GM18861 (cell line): ENCODE results near the gene DGKG.

Experiments
- ATAC-seq: cut with Tn5 transposase; IDR thresholded peaks from one replicate; pipeline ENCODE4 v1.9.1; 2021; ENCODE audit not compliant: unreplicated experiment

The DGKG gene

DNA sequence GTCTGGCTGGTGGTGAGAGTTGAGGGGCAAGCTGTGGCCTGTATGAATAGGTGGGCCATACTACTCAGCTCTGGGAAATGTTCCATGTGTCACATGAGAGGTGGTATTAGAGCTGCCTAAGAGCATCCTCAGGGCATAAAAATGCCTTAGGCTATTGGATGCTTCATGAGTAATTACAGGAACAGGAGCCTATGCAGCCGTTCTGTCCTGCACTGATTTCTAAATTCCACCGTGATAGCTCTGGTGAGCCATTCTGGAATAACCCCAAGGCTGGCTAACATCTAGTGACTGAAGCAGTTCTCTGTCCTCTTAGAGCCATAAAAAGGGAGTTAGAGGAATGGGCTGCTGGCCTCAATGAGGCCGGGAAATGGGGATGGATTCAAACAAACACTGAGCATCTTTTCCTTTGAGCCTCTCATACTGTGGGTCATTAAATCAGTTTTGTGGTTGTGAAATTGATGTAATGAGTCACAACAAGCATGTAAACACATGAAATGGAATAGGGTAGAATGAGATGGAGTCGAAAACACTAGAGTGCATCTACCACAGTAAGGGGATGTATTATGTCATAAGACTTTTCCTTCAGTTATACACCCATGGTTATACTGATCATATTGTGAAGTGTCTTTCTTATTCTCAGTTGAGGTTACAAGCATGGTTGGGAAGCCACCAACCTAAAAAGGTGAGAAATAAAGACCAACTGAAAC, 41.0 kb downstream of the DGKG start:
- ATAC-seq = no peak

- no peak for ATAC-seq
Measured at GRCh38 chr3:186319945-186320344, 42.1 kb downstream of the DGKG start.

- no peak for ATAC-seq
Measured at GRCh38 chr3:186318135-186318534, 43.9 kb downstream of the DGKG start.

DNA sequence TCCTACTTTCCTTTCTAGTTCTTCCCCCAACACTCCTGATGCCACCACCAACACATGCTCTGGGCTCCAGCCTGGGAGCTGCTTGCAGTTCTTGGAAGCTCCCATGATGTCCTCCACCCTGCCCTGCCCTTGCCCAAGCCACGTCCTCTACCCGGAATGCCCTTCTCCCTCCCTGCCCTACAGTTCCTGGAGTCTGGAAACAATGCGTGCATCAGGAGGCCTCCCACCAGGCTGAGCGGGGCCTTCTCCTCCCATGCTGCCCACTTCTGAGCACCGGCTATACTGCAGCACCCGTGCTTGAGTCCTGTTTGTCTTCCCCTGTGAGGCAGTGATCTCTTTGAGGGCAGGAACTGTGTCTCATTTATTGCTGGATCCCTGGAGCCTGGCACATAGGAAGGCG, 44.6 kb downstream of the DGKG start:
- ATAC-seq = no peak

GRCh38 chr3:186316666-186317260, 45.3 kb downstream of the DGKG start:
- ATAC-seq = no peak

DNA sequence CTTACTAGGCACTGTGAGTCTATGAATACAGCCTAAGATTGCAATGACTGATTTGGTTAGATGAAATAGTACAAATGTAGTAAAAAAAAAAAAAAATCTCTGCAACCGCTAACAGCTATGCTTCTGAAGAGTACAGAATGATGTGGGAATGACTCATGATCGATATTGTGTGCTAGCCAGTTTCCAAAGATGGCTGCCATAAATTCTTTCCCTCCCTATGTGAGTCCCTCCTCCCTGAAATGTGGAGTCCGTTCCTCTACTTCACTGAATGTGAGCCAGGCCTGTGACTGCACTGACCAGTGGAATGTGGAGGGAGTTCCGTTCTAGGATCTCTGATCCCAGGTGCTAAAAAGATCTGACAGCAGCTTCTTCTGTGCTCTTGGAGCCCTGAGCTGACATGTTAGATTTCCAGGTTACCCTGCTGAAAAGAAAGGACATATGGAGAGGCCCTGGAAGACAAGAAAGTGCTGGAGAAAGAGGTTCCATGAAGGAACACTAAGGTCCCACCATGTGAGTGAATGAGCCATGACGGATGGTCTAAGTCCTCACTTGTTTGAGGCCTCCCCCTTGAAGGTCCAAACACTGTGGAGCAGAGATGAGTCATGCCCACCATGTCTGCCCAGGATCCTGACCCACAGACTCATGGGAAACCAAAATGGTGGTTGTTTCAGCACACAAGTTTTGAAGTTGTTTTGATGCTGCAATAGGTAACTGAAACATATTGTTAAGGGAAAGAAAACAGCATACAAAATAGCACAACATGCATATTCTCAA, 46.3 kb downstream of the DGKG start:
- ATAC-seq = no peak

DNA sequence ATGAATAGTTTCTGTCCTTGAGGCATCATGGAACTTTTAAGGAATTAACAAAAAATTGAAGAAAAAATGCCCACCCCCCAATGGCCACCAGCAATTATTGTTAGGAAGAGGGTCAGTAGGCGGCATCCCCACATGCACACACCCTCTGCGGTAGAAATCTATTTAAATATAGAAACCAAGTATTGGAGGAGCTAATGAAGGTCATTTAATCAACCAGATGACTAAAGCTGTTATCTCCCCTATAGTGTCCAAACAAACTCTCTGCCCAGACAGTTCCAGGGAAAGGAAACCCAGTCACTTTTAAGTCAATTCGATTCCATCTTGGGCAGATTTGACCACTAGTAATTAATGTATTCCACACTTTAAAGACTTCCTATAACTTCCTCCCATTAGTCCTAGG, 47.1 kb downstream of the DGKG start:
- ATAC-seq = no peak

- ATAC-seq = no peak
Measured at GRCh38 chr3:186311441-186311840, 50.6 kb downstream of the DGKG start.

- no peak for ATAC-seq
Measured at GRCh38 chr3:186308549-186308948, 53.5 kb downstream of the DGKG start.

DNA sequence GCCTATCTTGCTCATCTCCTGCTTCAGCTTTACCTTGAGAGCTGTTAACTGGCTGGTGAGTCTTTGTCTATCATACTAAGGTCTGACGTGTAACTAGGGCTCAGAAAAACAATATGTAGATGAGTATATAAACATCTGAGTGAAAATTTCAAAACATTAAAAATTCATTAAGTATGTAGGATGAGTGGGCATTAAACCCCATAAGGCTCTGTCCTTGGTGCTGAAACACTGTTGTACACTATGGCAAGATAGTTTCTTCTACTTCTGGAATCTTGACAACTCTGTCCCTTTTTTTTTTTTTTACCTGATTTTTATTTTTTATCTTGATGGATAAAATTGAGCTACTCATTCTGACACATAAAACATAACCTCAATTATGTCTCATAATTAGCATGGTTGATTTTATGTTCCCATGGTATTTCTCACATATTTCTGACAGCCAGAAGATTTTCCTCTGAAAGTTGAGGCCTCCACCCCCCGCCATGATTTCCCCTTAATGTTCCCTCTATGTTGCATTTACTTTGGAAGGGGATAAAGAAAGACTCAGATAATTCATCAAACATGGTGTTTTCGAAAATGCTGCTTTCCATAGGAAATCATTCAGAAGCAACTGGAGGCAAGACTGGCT, 54.3 kb downstream of the DGKG start:
- ATAC-seq = no peak

GRCh38 chr3:186305286-186305685, 56.7 kb downstream of the DGKG start:
- ATAC-seq = no peak

- ATAC-seq = no peak
Measured at GRCh38 chr3:186303965-186304364, 58.1 kb downstream of the DGKG start.

DNA sequence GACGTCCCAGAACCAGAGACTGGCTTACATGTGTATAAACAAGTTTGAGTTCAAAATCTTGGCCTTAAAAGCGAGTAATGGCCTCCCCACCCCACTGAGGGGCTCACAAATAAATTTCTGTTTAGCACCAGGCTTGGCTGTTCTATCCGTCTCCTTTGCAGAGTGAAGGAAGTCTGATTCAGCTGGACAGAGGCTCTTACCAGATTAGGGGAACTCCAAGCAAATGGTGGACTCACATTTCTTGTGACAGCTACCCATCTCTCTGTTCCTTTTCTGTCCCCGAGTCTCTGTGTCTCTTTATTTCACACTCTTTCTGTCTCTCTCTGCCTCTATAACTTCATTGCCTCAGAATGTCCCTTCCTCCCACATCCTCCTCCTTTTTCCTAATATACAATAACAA, 62.7 kb downstream of the DGKG start:
- no peak for ATAC-seq

- ATAC-seq = no peak
Measured at GRCh38 chr3:186298876-186299275, 63.2 kb downstream of the DGKG start.

DNA sequence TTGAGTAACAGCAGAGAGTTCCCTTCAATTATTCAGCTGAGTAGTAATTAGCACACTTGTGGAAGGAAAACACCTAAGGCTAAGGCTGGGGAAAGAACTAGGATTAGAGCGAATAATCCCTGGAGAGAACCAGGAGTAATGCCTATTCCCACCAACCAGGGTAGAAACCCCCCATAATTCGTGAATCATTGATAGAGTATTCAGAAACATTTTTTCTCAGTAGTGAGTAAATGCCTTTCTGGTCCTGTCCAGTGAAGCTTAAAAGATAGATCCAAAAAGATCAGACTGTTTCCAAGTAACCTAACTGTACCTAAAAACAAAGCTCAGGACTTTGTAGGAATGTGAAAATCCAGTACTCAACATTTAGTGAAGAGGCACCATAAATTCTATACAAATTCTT, 71.2 kb downstream of the DGKG start:
- ATAC-seq = no peak

DNA sequence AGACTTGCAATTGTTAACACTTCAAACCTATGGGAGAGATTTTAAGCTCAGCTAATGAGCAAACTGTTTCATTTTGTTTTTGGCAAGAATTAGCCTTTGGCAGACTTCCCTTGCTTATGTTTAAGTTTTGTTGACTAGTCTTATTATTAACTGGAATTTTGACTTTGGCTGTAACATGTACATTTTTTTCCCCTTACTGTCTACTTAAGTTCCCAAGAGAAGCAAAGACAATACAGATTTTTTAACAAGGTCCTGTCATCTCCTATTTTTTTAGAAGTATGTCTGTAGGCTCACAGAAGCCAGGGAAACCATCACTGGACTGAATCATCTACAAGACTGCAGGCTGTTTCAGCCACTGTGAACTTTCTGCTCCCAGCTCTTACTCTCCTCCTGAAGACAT, 74.3 kb downstream of the DGKG start:
- no peak for ATAC-seq

- no peak for ATAC-seq
Measured at GRCh38 chr3:186286114-186286513, 75.9 kb downstream of the DGKG start.

- ATAC-seq = no peak
Measured at GRCh38 chr3:186284661-186285060, 77.4 kb downstream of the DGKG start.

DNA sequence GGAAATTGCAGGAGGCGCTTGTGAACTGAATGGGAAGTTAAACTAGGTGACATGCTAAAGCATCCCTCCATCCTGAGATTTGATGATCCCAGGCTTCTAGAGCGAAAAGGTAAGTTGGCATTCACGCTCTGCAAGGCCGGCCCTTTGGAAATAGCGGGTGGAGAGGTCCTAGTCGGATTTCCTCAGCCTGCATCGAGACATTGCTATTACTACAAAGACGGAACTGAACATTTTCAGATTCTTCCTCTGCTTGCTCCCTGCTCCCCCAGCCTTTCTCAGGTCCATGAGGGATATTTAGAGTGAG, 77.7 kb downstream of the DGKG start:
- ATAC-seq = no peak

- ATAC-seq = no peak
Measured at GRCh38 chr3:186283651-186284348, 78.2 kb downstream of the DGKG start.

DNA sequence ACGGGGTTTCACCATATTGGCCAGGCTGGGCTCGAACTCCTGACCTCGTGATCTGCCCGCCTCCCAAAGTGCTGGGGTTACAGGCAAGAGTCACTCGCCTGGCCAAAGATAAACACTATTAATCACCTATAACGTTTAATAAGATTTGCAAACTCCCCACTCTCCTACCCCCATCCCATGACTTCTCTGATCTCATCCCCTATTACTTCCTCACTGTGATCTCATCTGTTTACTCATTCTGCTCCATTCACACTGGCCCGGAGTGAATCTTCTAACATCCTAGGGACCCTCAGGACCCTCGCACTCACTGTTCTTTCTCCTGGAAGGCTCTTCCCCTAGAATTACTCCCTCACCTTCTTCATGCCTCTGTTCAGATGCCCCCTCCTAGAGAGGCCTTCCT, 78.9 kb downstream of the DGKG start:
- ATAC-seq = no peak
